MCF 10A (cell line): ENCODE measurements around the gene SATB1. TPM values are rescaled to one million over a fixed set of nuclear protein-coding genes. Genes with fewer than 3 reads are reported as not detected.
A peak's percentile ranks its signal among the peaks of the same experiment; 100 is the strongest.
"Not testable (repeated sequence)": the region's sequence is repeated elsewhere in the genome, so short reads cannot be mapped to it uniquely, and the experiment has no call there.

Experiments
- BruUV-seq: library from RNA; stranded (reverse); fragments of 400-500 nt; replicated peaks from 2 replicates; lab custom pipeline; 2021; lab: Mats Ljungman, UMichigan
- CTCF ChIA-PET: fragments of 300-600 bp; sonication (Branson Sonifier 250); formaldehyde crosslinking; extraction: SDS; loops from one replicate; lab custom pipeline; 2021; ENCODE audit warnings: antibody characterized with exemption, inconsistent platforms; lab: Yijun Ruan, JAX
- POLR2A ChIA-PET: fragments of 300-600, 350-650 bp; sonication (Branson Sonifier 250); formaldehyde crosslinking; extraction: SDS; loops from one replicate; lab custom pipeline; 2020; ENCODE audit warnings: antibody characterized with exemption, inconsistent platforms; lab: Yijun Ruan, JAX
- DNase-seq: peaks from one replicate; pipeline ENCODE4 v3.0.0-alpha.2; 2018; ENCODE audit not compliant: unreplicated experiment
- H3K27ac Mint-ChIP-seq: one replicate; pipeline ENCODE4 v1.8.0; 2022; ENCODE audit warnings: mild to moderate bottlenecking, low read depth, mixed read lengths; ENCODE audit not compliant: unreplicated experiment
- H3K27me3 Mint-ChIP-seq: one replicate; pipeline ENCODE4 v1.8.0; 2022; ENCODE audit warnings: mixed read lengths; ENCODE audit not compliant: insufficient read depth, unreplicated experiment
- H3K36me3 Mint-ChIP-seq: one replicate; pipeline ENCODE4 v1.8.0; 2022; ENCODE audit warnings: mild to moderate bottlenecking, moderate library complexity, mixed read lengths; ENCODE audit not compliant: insufficient read depth, unreplicated experiment
- H3K4me1 Mint-ChIP-seq: one replicate; pipeline ENCODE4 v1.8.0; 2022; ENCODE audit warnings: mixed read lengths; ENCODE audit not compliant: insufficient read depth, unreplicated experiment
- H3K4me3 Mint-ChIP-seq: one replicate; pipeline ENCODE4 v1.8.0; 2022; ENCODE audit warnings: mild to moderate bottlenecking, moderate library complexity, mixed read lengths; ENCODE audit not compliant: unreplicated experiment
- H3K9me3 Mint-ChIP-seq: one replicate; pipeline ENCODE4 v1.8.0; 2022; ENCODE audit warnings: mixed read lengths; ENCODE audit not compliant: unreplicated experiment
- CTCF ChIP-seq: fragments of 200-600 bp; IDR thresholded peaks from one replicate; pipeline ENCODE4 v1.8.0; 2022; ENCODE audit warnings: antibody characterized with exemption, mild to moderate bottlenecking; ENCODE audit not compliant: unreplicated experiment
- intact Hi-C: fragments of 100-400 bp; cut with micrococcal nuclease; formaldehyde crosslinking; loops from 2 replicates; pipeline ENCODE4 v1.14.1; 2022
- total RNA-seq: library from RNA; stranded (reverse); gene quantifications from 2 replicates; pipeline ENCODE4 v1.2.3, GENCODE V29; 2022

SATB1 gene
- total RNA-seq, 1 experiment from 2014 or later, result 0.23 TPM

- DNase-seq, result no peak
- BruUV-seq, result no TSS peak
- CTCF ChIA-PET, result interaction anchor here (0.6 to 1.3 kb wide), 2 partner anchors 40 to 1153 kb away, joined by 3 to 4 read pairs; no protein-coding TSS in a partner anchor
These were observed 90.1 kb downstream of the SATB1 start for GRCh38 chr3:18334837-18335601.

GRCh38 chr3:18330772-18331441, 94.2 kb downstream of the SATB1 start:
- H3K36me3 Mint-ChIP-seq, H3K4me1 Mint-ChIP-seq, POLR2A ChIA-PET, BruUV-seq, intact Hi-C loops, H3K9me3 Mint-ChIP-seq, H3K27ac Mint-ChIP-seq, H3K4me3 Mint-ChIP-seq, H3K27me3 Mint-ChIP-seq: not testable (repeated sequence)
- CTCF ChIA-PET, result interaction anchor here (1.2 kb wide), 1 partner anchor 8 kb away, joined by 3 read pairs; no protein-coding TSS in a partner anchor
- DNase-seq, result peak; percentile 35

More at GRCh38 chr3:18334837-18335601, 90.1 kb downstream of the SATB1 start:
- Mint-ChIP-seq H3K4me3 (no peak overlapping the region), H3K36me3 (no peaks in the 10 kb centered on the region), H3K27me3 (peaks cover 21% of the 10 kb centered on the region), H3K27ac (no peak overlapping the region), H3K9me3 (no peaks in the 10 kb centered on the region), H3K4me1 (no peaks in the 10 kb centered on the region)
- POLR2A ChIA-PET, result interaction anchor here (0.6 kb wide), 1 partner anchor 32 kb away, joined by 3 read pairs; no protein-coding TSS in a partner anchor
- intact Hi-C loops, result no loop called here
- TF ChIP-seq CTCF, result no peak

- no peak for TF ChIP-seq CTCF
- BruUV-seq, result no TSS peak
- Mint-ChIP-seq H3K36me3 (no peaks in the 10 kb centered on the region), H3K9me3 (no peaks in the 10 kb centered on the region), H3K4me3 (no peak overlapping the region), H3K4me1 (peaks cover 9% of the 10 kb centered on the region), H3K27me3 (no peaks in the 10 kb centered on the region), H3K27ac (no peak overlapping the region)
- ChIA-PET CTCF (interaction anchor here (0.8 kb wide), 1 partner anchor 13 kb away, joined by 3 read pairs; no protein-coding TSS in a partner anchor), POLR2A (no interaction called here)
- intact Hi-C loops, result no loop called here
- no peak for DNase-seq
These were observed 117.0 kb downstream of the SATB1 start for GRCh38 chr3:18308096-18308650.

GRCh38 chr3:18307529-18307928, 117.6 kb downstream of the SATB1 start:
- BruUV-seq, result no TSS peak
- Mint-ChIP-seq H3K4me3 (no peak overlapping the region), H3K27me3 (no peaks in the 10 kb centered on the region), H3K9me3 (no peaks in the 10 kb centered on the region), H3K36me3 (no peaks in the 10 kb centered on the region), H3K27ac (no peak overlapping the region), H3K4me1 (peaks cover 10% of the 10 kb centered on the region)
- intact Hi-C loops, result no loop called here
- DNase-seq, result no peak
- ChIA-PET POLR2A (interaction anchor here (0.9 kb wide), 1 partner anchor 12 kb away, joined by 3 read pairs; no protein-coding TSS in a partner anchor), CTCF (no interaction called here)
- TF ChIP-seq CTCF, result no peak
